IMR-90 (cell line): Measurements from ENCODE around the gene CATSPERZ. TPM values are rescaled to one million over a fixed set of nuclear protein-coding genes. Genes with fewer than 3 reads are reported as not detected.

Experiments
- ATAC-seq: fragments of 200-7000 bp; cut with Tn5 transposase; 2 replicates; pipeline ENCODE4 v1.9.1; 2020; ENCODE audit warnings: low read depth, mild to moderate bottlenecking, moderate library complexity
- BruUV-seq: library from RNA; stranded (reverse); fragments of 400-500 nt; replicated peaks from 2 replicates; lab custom pipeline; 2021; lab: Mats Ljungman, UMichigan
- CTCF ChIA-PET: fragments of 300-600 bp; formaldehyde crosslinking; extraction: SDS; loops from one replicate; lab custom pipeline; 2021; ENCODE audit warnings: antibody characterized with exemption; lab: Yijun Ruan, JAX
- POLR2A ChIA-PET: fragments of 300-600 bp; sonication (Branson Sonifier 250); formaldehyde crosslinking; loops from one replicate; lab custom pipeline; 2022; ENCODE audit warnings: antibody characterized with exemption; ENCODE audit not compliant: unreplicated experiment; lab: Charles Lee
- DNase-seq: peaks from one replicate; pipeline ENCODE4 v3.0.0; 2013
- H2AFZ ChIP-seq: replicated peaks from 2 replicates; pipeline ENCODE3; 2013; ENCODE audit warnings: low read length, mild to moderate bottlenecking; ENCODE audit not compliant: poor library complexity
- H2AK5ac ChIP-seq: 2 replicates; pipeline ENCODE4 v1.6.1; 2013; ENCODE audit warnings: low read depth, low read length, inconsistent platforms
- H2AK9ac ChIP-seq: replicated peaks from 2 replicates; pipeline ENCODE3; 2013; ENCODE audit warnings: mild to moderate bottlenecking, low read depth, low read length, moderate library complexity; ENCODE audit not compliant: poor library complexity
- H2BK120ac ChIP-seq: 2 replicates; pipeline ENCODE4 v1.6.1; 2013; ENCODE audit warnings: low read depth, low read length, inconsistent platforms
- H2BK15ac ChIP-seq: 3 replicates; pipeline ENCODE4 v1.6.1; 2013; ENCODE audit warnings: low read depth, low read length, inconsistent platforms
- H2BK20ac ChIP-seq: 2 replicates; pipeline ENCODE4 v1.6.1; 2013; ENCODE audit warnings: low read depth, mild to moderate bottlenecking, inconsistent platforms, low read length, moderate library complexity
- H2BK5ac ChIP-seq: 2 replicates; pipeline ENCODE4 v1.6.1; 2013; ENCODE audit warnings: mild to moderate bottlenecking, low read depth, low read length, inconsistent platforms; ENCODE audit not compliant: poor library complexity, severe bottlenecking
- H3K14ac ChIP-seq: replicated peaks from 2 replicates; pipeline ENCODE4 v1.6.1; 2013; ENCODE audit warnings: low read depth, low read length, inconsistent platforms
- H3K18ac ChIP-seq: 2 replicates; pipeline ENCODE4 v1.6.1; 2013; ENCODE audit warnings: low read depth, low read length, control low read depth
- H3K23ac ChIP-seq: 2 replicates; pipeline ENCODE4 v1.6.1; 2013; ENCODE audit warnings: low read depth, low read length, inconsistent platforms
- H3K27ac ChIP-seq: 2 replicates; pipeline ENCODE4 v1.5.1; 2013; ENCODE audit warnings: mild to moderate bottlenecking, control low read depth, low read length; ENCODE audit not compliant: insufficient read depth
- H3K27me3 ChIP-seq: 2 replicates; pipeline ENCODE4 v1.6.1; 2013; ENCODE audit warnings: low read length; ENCODE audit not compliant: control insufficient read depth, insufficient read depth
- H3K36me3 ChIP-seq: 2 replicates; pipeline ENCODE4 v1.6.1; 2013; ENCODE audit warnings: low read length, mixed read lengths; ENCODE audit not compliant: control insufficient read depth, insufficient read depth
- H3K4ac ChIP-seq: 2 replicates; pipeline ENCODE4 v1.6.1; 2013; ENCODE audit warnings: low read depth, low read length, inconsistent platforms
- H3K4me1 ChIP-seq: 2 replicates; pipeline ENCODE4 v1.6.1; 2013; ENCODE audit warnings: low read length, mixed read lengths; ENCODE audit not compliant: control insufficient read depth, insufficient read depth
- H3K4me2 ChIP-seq: 2 replicates; pipeline ENCODE4 v1.6.1; 2013; ENCODE audit warnings: low read depth, mild to moderate bottlenecking, control low read depth, low read length, moderate library complexity
- H3K4me3 ChIP-seq: 2 replicates; pipeline ENCODE4 v1.5.1; 2013; ENCODE audit warnings: low read depth, mild to moderate bottlenecking, control low read depth, low read length, moderate library complexity; ENCODE audit not compliant: insufficient read depth
- H3K56ac ChIP-seq: 2 replicates; pipeline ENCODE4 v1.6.1; 2013; ENCODE audit warnings: low read length, inconsistent platforms; ENCODE audit not compliant: insufficient read depth; ENCODE audit errors: extremely low read depth
- H3K79me1 ChIP-seq, 2 experiments: 2 replicates each; pipeline ENCODE4 v1.6.1; 2013; ENCODE audit warnings: low read length in 2 of 2, inconsistent platforms in 1 of 2, low read depth in 1 of 2
- H3K9ac ChIP-seq: 2 replicates; pipeline ENCODE4 v1.6.1; 2013; ENCODE audit warnings: low read depth, low read length, control low read depth
- H3K9me1 ChIP-seq: 2 replicates; pipeline ENCODE4 v1.6.1; 2013; ENCODE audit warnings: low read length, inconsistent platforms; ENCODE audit not compliant: insufficient read depth
- H3K9me3 ChIP-seq: 2 replicates; pipeline ENCODE4 v1.6.1; 2013; ENCODE audit warnings: low read length; ENCODE audit not compliant: control insufficient read depth, insufficient read depth
- H4K20me1 ChIP-seq: 2 replicates; pipeline ENCODE4 v1.6.1; 2013; ENCODE audit warnings: low read length, inconsistent platforms; ENCODE audit not compliant: insufficient read depth
- H4K5ac ChIP-seq: 2 replicates; pipeline ENCODE4 v1.6.1; 2013; ENCODE audit warnings: mild to moderate bottlenecking, low read depth, low read length, control low read depth
- H4K8ac ChIP-seq, 2 experiments: 2 replicates each; pipeline ENCODE4 v1.6.1; 2013; ENCODE audit warnings: low read depth in 2 of 2, low read length in 2 of 2, control low read depth in 1 of 2, inconsistent platforms in 1 of 2
- H4K91ac ChIP-seq: 2 replicates; pipeline ENCODE4 v1.6.1; 2013; ENCODE audit warnings: low read depth, low read length, inconsistent platforms; ENCODE audit not compliant: insufficient read depth
- FOS ChIP-seq: fragments of 150-350 bp; IDR thresholded peaks from 2 replicates; pipeline ENCODE4 v1.6.1; 2016; ENCODE audit warnings: low read depth, low read length
- WGBS, 2 experiments: methylation state at CpG; one replicate each; pipeline versions ENCODE4 v1.1.5 to v1.1.7; 2013; ENCODE audit warnings: missing lambda C conversion rate in 2 of 2; ENCODE audit not compliant: insufficient read length in 1 of 2; ENCODE audit errors: extremely low coverage in 2 of 2; 5-methylcytosine and 5-hydroxymethylcytosine counted together
- dilution Hi-C: fragments of 300-500 bp; cut with HindIII; formaldehyde crosslinking; loops from one replicate; pipeline ENCODE4 v1.14.3; 2018; ENCODE audit warnings: low sequenced_read_pairs; ENCODE audit not compliant: unreplicated experiment
- in situ Hi-C: fragments of 300-500 bp; cut with MboI; formaldehyde crosslinking; loops from 3 replicates; pipeline ENCODE4 v1.14.3; 2019; ENCODE audit warnings: low sequenced_read_pairs, inconsistent platforms, mixed read lengths
- intact Hi-C: fragments of 100-400 bp; cut with micrococcal nuclease; formaldehyde crosslinking; loops from 2 replicates; pipeline ENCODE4 v1.10.0; 2022
- polyA plus RNA-seq, 3 experiments: library from polyadenylated mRNA; depleted of rRNA; stranded (reverse); fragments of >200 nt; gene quantifications; 2 replicates each; pipeline ENCODE4 v1.2.3, GENCODE V29; 2012; ENCODE audit warnings: low replicate concordance in 1 of 3
- total RNA-seq: library from RNA; depleted of rRNA; stranded (reverse); fragments of >200 nt; gene quantifications from 2 replicates; pipeline ENCODE4 v1.2.3, GENCODE V29; 2012
- TF ChIP-seq, protein P1 (sequence below): fragments of 150-350 bp; IDR thresholded peaks from 2 replicates; pipeline ENCODE4 v1.6.1; 2017; ENCODE audit warnings: mild to moderate bottlenecking, antibody characterized with exemption, low read length, low read depth

The CATSPERZ gene
- total and polyA plus RNA-seq, 2 of the 4 experiments (the other 2 are of a cell fraction): not detected

DNA sequence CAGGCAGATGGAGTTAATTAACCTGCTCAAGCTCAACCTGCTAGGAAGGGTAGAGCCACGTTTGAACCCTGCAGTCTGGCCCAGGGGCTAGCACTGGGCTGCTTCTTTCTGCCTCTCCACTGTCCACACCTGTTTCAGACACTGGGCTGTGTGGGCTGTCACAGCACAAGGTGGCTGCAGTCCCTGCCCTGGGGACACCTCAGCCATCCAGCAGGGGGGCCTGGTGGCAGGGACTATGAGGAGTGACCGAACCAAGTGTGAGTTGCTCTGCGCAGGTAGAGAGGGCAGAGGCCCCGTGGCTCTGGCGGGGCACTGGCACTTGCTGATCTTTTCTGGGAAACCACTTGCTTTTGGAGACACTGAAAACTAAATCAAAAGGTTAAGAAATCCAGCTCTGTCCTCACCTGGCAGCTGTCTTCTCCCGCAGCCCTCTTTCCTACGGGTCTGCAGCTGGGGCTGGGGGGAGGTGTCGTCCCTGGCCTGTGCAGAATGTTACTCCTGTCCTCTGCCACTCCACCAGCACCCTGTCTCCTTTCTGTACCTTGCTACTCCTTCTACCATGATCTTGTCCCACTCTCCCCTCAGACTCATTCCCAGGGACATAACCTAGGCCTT lies 21.5 kb upstream of the CATSPERZ start:
- POLR2A ChIA-PET: no interaction called here
- H2AFZ ChIP-seq: no peak overlapping the region
- H3K9me3 ChIP-seq: no peaks in the 10 kb centered on the region
- BruUV-seq: no TSS peak
- no peak overlapping the region for H3K23ac ChIP-seq
- H2BK5ac ChIP-seq: no peak overlapping the region
- H2BK15ac ChIP-seq: no peak overlapping the region
- no peak overlapping the region for H3K9ac ChIP-seq
- no peak overlapping the region for H3K18ac ChIP-seq
- H3K4ac ChIP-seq: no peak overlapping the region
- no peak overlapping the region for H4K91ac ChIP-seq
- no peak for ATAC-seq
- WGBS, 2 experiments: 92% methylated on average over 5 of the region's 8 CpGs; no CpG with 5 or more reads in 1 of the 2 experiments
- H3K27ac ChIP-seq: no peak overlapping the region
- no peak overlapping the region for H3K14ac ChIP-seq
- no peak overlapping the region for H2AK9ac ChIP-seq
- H4K5ac ChIP-seq: no peak overlapping the region
- H3K4me2 ChIP-seq: no peak overlapping the region
- intact Hi-C loops: no loop called here
- CTCF ChIA-PET: no interaction called here
- H4K20me1 ChIP-seq: no peaks in the 10 kb centered on the region
- H3K4me3 ChIP-seq: no peak overlapping the region
- H3K56ac ChIP-seq: no peak overlapping the region
- H2AK5ac ChIP-seq: no peak overlapping the region
- H2BK120ac ChIP-seq: no peak overlapping the region
- H3K36me3 ChIP-seq: peaks cover 35% of the 10 kb centered on the region
- H2BK20ac ChIP-seq: no peak overlapping the region
- DNase-seq: no peak
- peaks cover 5% of the 10 kb centered on the region; the same call in 1 of the 2 replicates for H3K9me1 ChIP-seq
- in situ Hi-C loops: no loop called here
- no peak overlapping the region for H4K8ac ChIP-seq
- H3K79me1 ChIP-seq: peaks cover 5 to 18% of the 10 kb centered on the region in 2 experiments
- H3K27me3 ChIP-seq: no peaks in the 10 kb centered on the region
- dilution Hi-C loops: no loop called here
- H3K4me1 ChIP-seq: peaks cover 2% of the 10 kb centered on the region; the same call in 1 of the 2 replicates
- TF ChIP-seq, protein P1, sequence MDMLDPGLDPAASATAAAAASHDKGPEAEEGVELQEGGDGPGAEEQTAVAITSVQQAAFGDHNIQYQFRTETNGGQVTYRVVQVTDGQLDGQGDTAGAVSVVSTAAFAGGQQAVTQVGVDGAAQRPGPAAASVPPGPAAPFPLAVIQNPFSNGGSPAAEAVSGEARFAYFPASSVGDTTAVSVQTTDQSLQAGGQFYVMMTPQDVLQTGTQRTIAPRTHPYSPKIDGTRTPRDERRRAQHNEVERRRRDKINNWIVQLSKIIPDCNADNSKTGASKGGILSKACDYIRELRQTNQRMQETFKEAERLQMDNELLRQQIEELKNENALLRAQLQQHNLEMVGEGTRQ: no peak
- TF ChIP-seq FOS: no peak
